ENCODE results near the gene DDX56.
A peak's percentile ranks its signal among the peaks of the same experiment; 100 is the strongest.
"Not testable (repeated sequence)": the region's sequence is repeated elsewhere in the genome, so short reads cannot be mapped to it uniquely, and the experiment has no call there.

The DDX56 gene

GRCh38 chr7:44573464-44574286 lies at the start of gene DDX56:
TSS of gene DDX56 (minus strand) at chr7:44573908. CDS start at chr7:44573895, 13 bp downstream.
- DNase-seq (ENCODE audit: low read depth), result peak; percentile 91

GRCh38 chr7:44622342-44623151 lies 48.8 kb upstream of the DDX56 start:
- DNase-seq (ENCODE audit: low read depth), result no peak

GRCh38 chr7:44621750-44622103 lies 48.0 kb upstream of the DDX56 start:
- DNase-seq (ENCODE audit: low read depth), result no peak

GRCh38 chr7:44621034-44621749 lies 47.5 kb upstream of the DDX56 start:
- DNase-seq (ENCODE audit: low read depth), result peak; percentile 61

- DNase-seq (ENCODE audit: low read depth), result no peak
Measured at GRCh38 chr7:44618753-44619152, 45.0 kb upstream of the DDX56 start.

GRCh38 chr7:44618045-44618444 lies 44.3 kb upstream of the DDX56 start:
- no peak for DNase-seq (ENCODE audit: low read depth)

- DNase-seq (ENCODE audit: low read depth), result peak; percentile 64
Measured at GRCh38 chr7:44617225-44617890, 43.6 kb upstream of the DDX56 start.

- DNase-seq (ENCODE audit: low read depth), result no peak
Measured at GRCh38 chr7:44616545-44616944, 42.8 kb upstream of the DDX56 start.

- no peak for DNase-seq (ENCODE audit: low read depth)
Measured at GRCh38 chr7:44615793-44616192, 42.1 kb upstream of the DDX56 start.

- no peak for DNase-seq (ENCODE audit: low read depth)
Measured at GRCh38 chr7:44615149-44615611, 41.5 kb upstream of the DDX56 start.

- no peak for DNase-seq (ENCODE audit: low read depth)
Measured at GRCh38 chr7:44609829-44610228, 36.1 kb upstream of the DDX56 start.

- peak; percentile 47 for DNase-seq (ENCODE audit: low read depth)
Measured at GRCh38 chr7:44608916-44609648, 35.4 kb upstream of the DDX56 start.

- DNase-seq (ENCODE audit: low read depth), result no peak
Measured at GRCh38 chr7:44607141-44608068, 33.7 kb upstream of the DDX56 start.

GRCh38 chr7:44606341-44607140 lies 32.8 kb upstream of the DDX56 start, which contains the start of gene OGDH:
TSS of gene OGDH (plus strand) at chr7:44606627. CDS start at chr7:44624344, 17,717 bp downstream.
- peak; percentile 99 for DNase-seq (ENCODE audit: low read depth)

GRCh38 chr7:44604941-44605340 lies 31.2 kb upstream of the DDX56 start:
- DNase-seq (ENCODE audit: low read depth), result no peak

GRCh38 chr7:44603193-44603592 lies 29.5 kb upstream of the DDX56 start:
- no peak for DNase-seq (ENCODE audit: low read depth)

- DNase-seq (ENCODE audit: low read depth), result no peak
Measured at GRCh38 chr7:44602576-44602910, 28.8 kb upstream of the DDX56 start.

GRCh38 chr7:44599222-44599621 lies 25.5 kb upstream of the DDX56 start:
- DNase-seq (ENCODE audit: low read depth), result no peak

- DNase-seq (ENCODE audit: low read depth), result not testable (repeated sequence)
Measured at GRCh38 chr7:44597181-44597580, 23.5 kb upstream of the DDX56 start.

Data from HS-5 (cell line).